Medulla oblongata (tissue), 1 donor: ENCODE results near the gene SKP2.

Experiments
- DNase-seq: peaks from one replicate; pipeline ENCODE4 v3.0.0-alpha.2; 2015; ENCODE audit errors: extremely low spot score

SKP2 gene

DNA sequence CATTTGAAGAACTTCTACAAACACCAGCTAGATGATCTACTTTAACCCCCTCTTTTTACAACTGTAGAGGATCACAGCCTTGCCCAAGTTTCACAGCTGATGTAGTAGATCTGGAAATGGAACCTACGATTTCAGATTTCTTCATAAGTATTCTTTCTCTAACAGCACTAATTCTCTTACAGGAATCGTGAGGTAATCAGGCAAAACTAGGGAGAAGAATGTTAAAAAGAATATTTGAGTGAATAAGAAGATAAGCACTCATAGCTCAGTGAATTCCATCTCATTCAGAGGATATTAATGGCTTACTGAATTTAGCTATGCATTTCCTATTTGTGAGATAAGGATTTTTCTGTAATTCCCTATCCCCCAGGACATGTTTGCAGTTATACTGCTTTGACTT is 47.7 kb downstream of the SKP2 start:
- no peak for DNase-seq

DNA sequence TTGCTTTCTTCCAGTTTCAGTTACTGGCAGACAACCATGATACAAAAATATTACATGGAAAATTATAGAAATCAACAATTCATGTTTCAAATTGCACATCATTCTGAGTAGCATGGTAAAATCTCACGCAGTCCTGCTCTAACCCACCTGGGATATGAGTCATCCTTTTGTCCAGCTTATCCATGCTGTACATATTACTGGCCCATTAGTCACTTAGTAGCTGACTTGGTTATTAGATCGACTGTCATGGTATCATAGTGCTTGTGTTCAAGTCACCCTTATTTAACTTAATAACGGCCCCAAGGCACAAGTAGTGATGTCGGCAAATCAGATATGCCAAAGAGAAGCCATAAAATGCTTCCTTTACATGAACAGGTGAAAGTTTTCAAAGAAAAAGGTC is 48.6 kb downstream of the SKP2 start:
- no peak for DNase-seq

DNA sequence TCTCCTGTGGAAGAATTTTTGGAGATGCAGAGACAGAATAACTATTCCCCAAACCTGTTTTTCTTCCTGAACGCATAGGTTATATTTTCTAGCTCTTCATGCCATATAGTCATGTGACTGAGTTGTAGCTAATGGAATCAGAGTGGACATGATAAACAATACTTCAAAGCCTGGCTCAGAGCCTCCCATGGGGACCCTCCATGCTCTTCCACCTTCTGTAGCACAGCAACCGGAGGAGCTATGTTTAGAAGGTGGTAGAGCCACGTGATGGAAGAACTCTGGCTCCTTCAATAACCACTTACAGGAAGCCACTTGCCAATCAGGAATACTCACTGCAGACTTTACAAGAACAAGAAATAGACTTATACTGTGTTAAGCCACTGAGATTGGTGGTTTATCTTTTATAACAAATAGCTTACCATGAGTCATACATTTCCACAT is 50.6 kb downstream of the SKP2 start:
- no peak for DNase-seq

GRCh38 chr5:36205329-36205728 is 53.4 kb downstream of the SKP2 start:
- no peak for DNase-seq

DNA sequence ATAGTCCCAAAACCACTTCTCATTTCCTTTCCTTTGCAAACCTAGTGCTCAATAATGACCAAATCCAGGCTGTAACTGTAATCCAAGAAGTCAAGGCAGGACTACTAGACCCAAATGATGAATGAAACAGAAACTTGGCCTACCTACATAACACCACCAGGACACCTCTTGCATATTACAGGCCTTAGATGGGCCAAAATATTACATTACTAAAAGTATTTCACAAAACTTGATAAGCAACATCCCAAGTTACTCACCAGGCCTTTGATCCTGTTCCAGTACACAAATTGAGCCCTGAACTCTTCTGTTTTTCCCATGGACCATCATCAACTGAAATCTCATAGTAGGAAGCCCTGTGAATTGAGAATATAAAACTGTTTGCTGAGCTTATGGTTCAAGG is 55.0 kb downstream of the SKP2 start:
- DNase-seq = no peak

- no peak for DNase-seq
Measured at GRCh38 chr5:36208786-36209185, 56.9 kb downstream of the SKP2 start.

- DNase-seq = no peak
Measured at GRCh38 chr5:36209664-36210063, 57.8 kb downstream of the SKP2 start.

DNA sequence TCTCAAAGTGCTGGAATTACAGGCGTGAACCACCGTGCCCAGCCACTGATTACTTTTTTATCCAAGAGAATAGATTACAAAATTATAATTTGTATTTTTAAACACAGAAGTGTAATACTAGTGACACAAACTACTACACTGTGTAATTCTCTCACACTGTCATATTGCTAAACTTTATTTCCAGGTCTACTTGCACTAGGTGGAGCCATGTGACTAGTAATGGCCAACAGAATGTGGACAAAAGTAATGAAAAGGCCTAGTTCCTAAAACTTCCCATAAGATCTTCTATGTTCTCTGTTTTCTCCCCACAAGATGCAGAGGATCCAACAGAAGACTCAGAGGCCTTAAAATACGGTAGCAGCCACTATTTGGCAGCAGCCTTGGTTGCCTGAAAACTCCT is 62.5 kb downstream of the SKP2 start:
- no peak for DNase-seq

GRCh38 chr5:36215910-36216309 is 64.0 kb downstream of the SKP2 start:
- no peak for DNase-seq

DNA sequence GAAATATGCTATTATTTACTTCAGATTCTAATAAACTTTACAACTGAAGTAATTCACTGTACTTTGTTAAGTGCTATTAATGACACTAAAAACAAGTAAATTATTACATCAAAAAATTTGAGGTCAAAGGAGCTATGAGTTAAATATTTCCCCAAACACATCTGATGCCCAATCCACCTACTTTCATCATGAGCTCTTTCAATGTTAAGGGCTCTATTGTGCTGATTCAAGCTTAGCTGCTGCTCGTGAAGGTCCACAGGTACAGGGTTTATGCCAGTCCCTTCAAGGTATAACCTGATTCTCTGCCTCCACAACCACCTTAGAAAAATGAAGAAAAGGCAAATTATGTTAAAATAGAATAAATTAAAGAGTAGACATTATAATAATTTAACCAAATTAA is 65.7 kb downstream of the SKP2 start:
- no peak for DNase-seq

DNA sequence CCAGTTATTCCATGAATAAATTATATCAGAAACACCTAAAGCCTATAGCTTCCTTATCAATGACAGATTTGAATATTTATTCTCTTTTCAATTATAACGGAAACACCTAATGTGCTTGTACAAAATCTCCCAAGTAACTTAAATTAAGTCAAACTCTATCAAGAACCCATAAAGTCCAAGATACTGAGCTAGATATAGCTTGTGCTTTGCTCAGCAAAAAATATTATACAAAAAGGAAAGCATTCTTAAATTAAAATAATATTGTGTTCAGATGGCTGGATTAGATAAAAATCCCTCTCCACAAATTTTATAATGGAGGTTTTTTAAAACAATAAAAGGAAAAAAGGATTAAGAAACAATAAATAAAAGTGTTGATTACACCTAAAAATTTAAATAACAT is 66.1 kb downstream of the SKP2 start:
- no peak for DNase-seq

GRCh38 chr5:36222620-36223019 is 70.7 kb downstream of the SKP2 start:
- no peak for DNase-seq

DNA sequence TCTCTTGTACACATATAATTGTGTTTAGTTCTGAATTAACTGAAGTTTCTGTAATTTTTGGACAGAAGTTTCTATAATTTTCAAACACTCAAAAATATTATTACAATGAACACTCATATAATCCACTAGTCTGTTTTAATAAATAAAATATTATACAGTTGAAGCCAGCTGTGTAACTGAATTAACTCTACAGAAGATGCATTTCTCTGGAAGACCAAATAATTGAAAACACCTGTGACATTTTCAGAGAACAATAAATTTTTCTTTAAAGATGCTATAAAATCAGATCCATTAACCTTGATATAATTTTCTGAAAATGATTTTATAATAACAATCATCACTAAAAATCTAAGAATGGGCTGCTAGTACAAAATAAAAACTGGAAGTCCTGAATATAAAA is 75.1 kb downstream of the SKP2 start:
- no peak for DNase-seq

DNA sequence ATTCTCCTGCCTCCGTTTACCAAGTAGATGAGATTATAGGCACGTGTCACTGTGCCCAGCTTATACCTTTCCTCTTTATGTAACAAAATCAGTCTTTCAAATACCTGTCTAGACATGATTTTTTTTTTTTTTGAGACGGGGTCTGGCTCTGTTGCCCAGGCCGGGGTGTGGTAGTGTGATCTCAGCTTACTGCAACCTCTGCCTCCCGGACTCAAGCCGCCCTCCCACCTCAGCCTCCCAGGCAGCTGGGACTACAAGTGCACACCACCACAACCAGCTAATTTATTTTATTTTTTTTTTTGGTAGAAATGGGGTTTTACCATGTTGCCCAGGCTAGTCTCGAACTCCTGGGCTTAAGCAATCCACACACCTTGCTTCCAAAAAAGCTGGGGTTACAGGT is 76.6 kb downstream of the SKP2 start:
- no peak for DNase-seq

DNA sequence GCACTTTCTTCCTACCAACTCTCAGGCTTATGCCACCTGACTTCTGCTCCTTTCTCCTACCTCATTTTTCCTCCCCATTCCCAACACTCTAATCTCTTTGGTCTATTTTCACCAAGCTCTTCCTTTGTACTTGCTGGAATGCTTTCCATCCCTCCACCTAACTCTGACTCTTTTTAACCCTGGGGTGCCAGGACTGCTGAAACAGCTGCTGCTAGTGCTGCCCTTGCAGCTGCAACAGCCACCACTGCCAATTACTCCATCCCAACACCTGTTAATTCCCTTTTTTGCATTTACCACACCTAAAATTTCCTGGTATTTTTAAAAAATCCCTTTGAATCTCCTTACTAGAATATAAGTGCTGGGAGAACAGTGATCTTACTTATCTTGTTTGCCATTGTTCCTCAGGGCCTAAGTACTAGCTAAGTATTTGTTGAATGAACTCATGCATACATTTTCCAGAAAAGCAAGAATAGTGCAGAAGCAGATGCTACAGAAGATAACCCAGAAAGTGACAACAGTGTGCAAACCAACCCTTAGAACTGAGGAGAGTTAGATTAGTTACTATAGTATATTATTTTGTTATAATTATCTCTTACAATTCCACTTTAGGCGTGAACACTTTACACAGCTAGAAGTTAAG is 78.4 kb downstream of the SKP2 start:
- no peak for DNase-seq

DNA sequence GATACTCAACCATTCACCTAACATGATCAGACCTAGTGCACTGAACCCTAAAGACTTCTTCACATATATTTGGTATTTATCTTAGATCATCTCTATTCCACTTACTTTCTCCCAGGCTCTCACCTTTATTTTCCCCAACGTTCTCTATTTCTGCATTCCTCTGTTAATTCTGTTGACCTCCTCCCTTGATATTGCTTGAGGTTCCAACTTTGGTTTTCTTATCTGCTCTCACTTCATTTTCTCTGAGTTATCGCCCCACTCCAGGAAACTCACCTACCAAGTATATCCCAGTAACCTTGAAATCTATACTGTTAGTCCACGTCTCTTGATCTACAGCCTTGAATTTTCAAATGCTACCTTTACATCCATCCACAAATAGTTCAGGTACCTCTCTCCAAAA is 80.6 kb downstream of the SKP2 start:
- no peak for DNase-seq
